Ishikawa (cell line): ENCODE data around the gene NR2E1.

Source experiments
- CEBPB ChIP-seq: IDR thresholded peaks from 2 replicates; pipeline ENCODE4 v1.6.1; 2012
- CREB1 ChIP-seq: IDR thresholded peaks from 2 replicates; pipeline ENCODE4 v1.6.1; 2012; ENCODE audit warnings: low read depth
- EGR1 ChIP-seq: IDR thresholded peaks from 2 replicates; pipeline ENCODE4 v1.6.1; 2012
- EP300 ChIP-seq: IDR thresholded peaks from 2 replicates; pipeline ENCODE4 v1.6.1; 2012; ENCODE audit warnings: borderline replicate concordance
- FOXM1 ChIP-seq: IDR thresholded peaks from 2 replicates; pipeline ENCODE4 v1.6.1; 2012; ENCODE audit warnings: low read depth, borderline replicate concordance
- MAX ChIP-seq: IDR thresholded peaks from 2 replicates; pipeline ENCODE4 v1.6.1; 2012
- NFIC ChIP-seq: IDR thresholded peaks from 2 replicates; pipeline ENCODE4 v1.6.1; 2012
- RAD21 ChIP-seq: IDR thresholded peaks from 2 replicates; pipeline ENCODE4 v1.6.1; 2012; ENCODE audit warnings: low read depth
- REST ChIP-seq: IDR thresholded peaks from 2 replicates; pipeline ENCODE4 v1.6.1; 2012; ENCODE audit warnings: low read depth, mild to moderate bottlenecking
- TAF1 ChIP-seq: IDR thresholded peaks from 2 replicates; pipeline ENCODE4 v1.6.1; 2012; ENCODE audit warnings: low read depth, mild to moderate bottlenecking
- TCF12 ChIP-seq: IDR thresholded peaks from 2 replicates; pipeline ENCODE4 v1.6.1; 2012; ENCODE audit warnings: low read depth
- TEAD4 ChIP-seq: IDR thresholded peaks from 2 replicates; pipeline ENCODE4 v1.6.1; 2012
- USF1 ChIP-seq: IDR thresholded peaks from 2 replicates; pipeline ENCODE4 v1.6.1; 2012
- YY1 ChIP-seq: IDR thresholded peaks from 2 replicates; pipeline ENCODE4 v1.6.1; 2012; ENCODE audit warnings: low read depth
- ZBTB7A ChIP-seq: IDR thresholded peaks from 2 replicates; pipeline ENCODE4 v1.6.1; 2012; ENCODE audit warnings: low read depth

The NR2E1 gene

GRCh38 chr6:108132863-108133262 is 33.0 kb upstream of the NR2E1 start:
- TF ChIP-seq NFIC (no peak), TEAD4 (no peak), REST (no peak), EP300 (no peak), TCF12 (no peak), CEBPB (no peak), CREB1 (no peak), EGR1 (no peak), TAF1 (no peak), YY1 (no peak), RAD21 (no peak), MAX (no peak), FOXM1 (no peak), ZBTB7A (no peak)

- no peak for TF ChIP-seq RAD21
- no peak for TF ChIP-seq TAF1
- TF ChIP-seq NFIC = 0 out of 2 replicates have a peak, but pooled peaks have one; percentile 24
- no peak for TF ChIP-seq CREB1
- peak; percentile 75 for TF ChIP-seq TCF12
- TF ChIP-seq ZBTB7A = 0 out of 2 replicates have a peak, but pooled peaks have one; percentile 55
- TF ChIP-seq REST = no peak
- TF ChIP-seq CEBPB = no peak
- 0 out of 2 replicates have a peak, but pooled peaks have one; percentile 1 for TF ChIP-seq USF1
- peak; percentile 69; the same call in 1 of the 2 replicates for TF ChIP-seq MAX
- no peak for TF ChIP-seq YY1
- TF ChIP-seq FOXM1 = no peak
- peak; percentile 89 for TF ChIP-seq TEAD4
- peak; percentile 49; the same call in 1 of the 2 replicates for TF ChIP-seq EGR1
- TF ChIP-seq EP300 = peak; percentile 50; the same call in 1 of the 2 replicates
These were observed 32.1 kb upstream of the NR2E1 start for GRCh38 chr6:108133594-108134179.

GRCh38 chr6:108134213-108134970 is 31.4 kb upstream of the NR2E1 start:
- TF ChIP-seq MAX (no peak), TCF12 (no peak), ZBTB7A (no peak), YY1 (no peak), EGR1 (no peak), TEAD4 (no peak), FOXM1 (no peak), EP300 (no peak), REST (no peak), TAF1 (no peak), NFIC (no peak), CEBPB (no peak), CREB1 (no peak), RAD21 (no peak), USF1 (no peak)
